GM12872 (cell line): Measurements from ENCODE around the gene PTPN20.
"Not testable (repeated sequence)": the region's sequence is repeated elsewhere in the genome, so short reads cannot be mapped to it uniquely, and the experiment has no call there.

Experiments
- CTCF ChIP-seq: IDR thresholded peaks from 3 replicates; pipeline ENCODE4 v1.5.1; 2011; ENCODE audit warnings: low read depth, mild to moderate bottlenecking, low read length, moderate library complexity; ENCODE audit not compliant: insufficient read depth

Gene PTPN20

GRCh38 chr10:46911144-46911876, at the start of gene PTPN20:
PTPN20 (plus strand) TSS chr10:46911428; CDS start chr10:46932500, 21,072 bp downstream.
- not testable (repeated sequence) for TF ChIP-seq CTCF

GRCh38 chr10:46890813-46891611, 20.2 kb upstream of the PTPN20 start:
- TF ChIP-seq CTCF = 0 out of 3 replicates have a peak, but pooled peaks have one; percentile 15

- peak; percentile 41; the same call in 2 of the 3 replicates for TF ChIP-seq CTCF
Measured at GRCh38 chr10:46992803-46993561, 81.8 kb downstream of the PTPN20 start.

- TF ChIP-seq CTCF = no peak
Measured at GRCh38 chr10:46995234-46995633, 84.0 kb downstream of the PTPN20 start.

GRCh38 chr10:46998192-46998591, 87.0 kb downstream of the PTPN20 start:
- TF ChIP-seq CTCF = no peak

- no peak for TF ChIP-seq CTCF
Measured at GRCh38 chr10:46998595-46998994, 87.4 kb downstream of the PTPN20 start.

- no peak for TF ChIP-seq CTCF
Measured at GRCh38 chr10:46999217-46999616, 88.0 kb downstream of the PTPN20 start.
